Activated CD4-positive, CD25-positive, alpha-beta regulatory T cell treated with anti-CD3 and anti-CD28 coated beads, Interleukin-2, amount 50 U/mL, for 72 hours (primary cell): ENCODE data around the gene TRMT2A.

Experiments used
- DNase-seq: peaks from one replicate; pipeline ENCODE4 v3.0.0; 2021

Gene TRMT2A

GRCh38 chr22:20133930-20134549 is 17.0 kb upstream of the TRMT2A start:
- no peak for DNase-seq

GRCh38 chr22:20132686-20133246 is 15.7 kb upstream of the TRMT2A start:
- DNase-seq = no peak

GRCh38 chr22:20131859-20132685 is 15.0 kb upstream of the TRMT2A start:
- no peak for DNase-seq

- DNase-seq = no peak
Observed at GRCh38 chr22:20131597-20131858, 14.5 kb upstream of the TRMT2A start, which contains the start of gene ZDHHC8. TSS of gene ZDHHC8 (plus strand) at chr22:20131804. CDS start at chr22:20131948, 144 bp downstream.

- peak; percentile 69 for DNase-seq
Observed at GRCh38 chr22:20130731-20131596, 13.9 kb upstream of the TRMT2A start.

GRCh38 chr22:20130319-20130718 is 13.3 kb upstream of the TRMT2A start:
- DNase-seq = no peak

GRCh38 chr22:20129747-20130014 is 12.7 kb upstream of the TRMT2A start:
- DNase-seq = no peak

- DNase-seq = no peak
Observed at GRCh38 chr22:20128902-20129746, 12.1 kb upstream of the TRMT2A start.

GRCh38 chr22:20128619-20128901 is 11.5 kb upstream of the TRMT2A start:
- no peak for DNase-seq

- no peak for DNase-seq
Observed at GRCh38 chr22:20127869-20128618, 11.0 kb upstream of the TRMT2A start.

GRCh38 chr22:20127318-20127868 is 10.4 kb upstream of the TRMT2A start:
- no peak for DNase-seq

- no peak for DNase-seq
Observed at GRCh38 chr22:20126284-20127029, 9.4 kb upstream of the TRMT2A start.

GRCh38 chr22:20125201-20126174 is 8.5 kb upstream of the TRMT2A start:
- DNase-seq = no peak

- no peak for DNase-seq
Observed at GRCh38 chr22:20124083-20124787, 7.2 kb upstream of the TRMT2A start.

- no peak for DNase-seq
Observed at GRCh38 chr22:20123366-20124082, 6.5 kb upstream of the TRMT2A start.

GRCh38 chr22:20121856-20122415 is 4.9 kb upstream of the TRMT2A start:
- no peak for DNase-seq

- DNase-seq = no peak
Observed at GRCh38 chr22:20118300-20119020, 1.4 kb upstream of the TRMT2A start.
